HepG2 (cell line): Measurements from ENCODE around the gene ZNF793. TPM values are rescaled to one million over a fixed set of nuclear protein-coding genes. Genes with fewer than 3 reads are reported as not detected.
A peak's percentile ranks its signal among the peaks of the same experiment; 100 is the strongest.

Experiments
- ARID2 ChIP-seq: sonication (generic); formaldehyde crosslinking; IDR thresholded peaks from 2 replicates; pipeline ENCODE4 v1.8.1; 2022; ENCODE audit warnings: mild to moderate bottlenecking, missing genetic modification reagents, borderline replicate concordance
- ARNT ChIP-seq: fragments of 450-650 bp; IDR thresholded peaks from 2 replicates; pipeline ENCODE4 v1.6.1; 2017
- CREB1 ChIP-seq, 2 experiments: fragments of 450-650 bp in 1 of 2; IDR thresholded peaks; 2 replicates each; pipeline ENCODE4 v1.6.1; 2016 to 2017; ENCODE audit warnings: control low read depth in 1 of 2, mild to moderate bottlenecking in 1 of 2, missing compliant biosample characterization in 1 of 2, missing genetic modification characterization in 1 of 2
- ELF4 ChIP-seq: sonication (generic); formaldehyde crosslinking; IDR thresholded peaks from 2 replicates; pipeline ENCODE4 v1.5.0; 2020; ENCODE audit warnings: missing genetic modification reagents, mild to moderate bottlenecking, moderate library complexity, borderline replicate concordance
- GPN1 ChIP-seq: sonication (generic); formaldehyde crosslinking; IDR thresholded peaks from 2 replicates; pipeline ENCODE4 v1.5.1; 2020; ENCODE audit warnings: missing genetic modification reagents, borderline replicate concordance
- HOXA5 ChIP-seq: sonication (generic); formaldehyde crosslinking; IDR thresholded peaks from 2 replicates; pipeline ENCODE4 v1.4.0; 2020; ENCODE audit warnings: missing genetic modification reagents
- IKZF4 ChIP-seq: sonication (generic); formaldehyde crosslinking; IDR thresholded peaks from 2 replicates; pipeline ENCODE4 v1.5.1; 2020; ENCODE audit warnings: borderline replicate concordance, mild to moderate bottlenecking, low read depth, missing genetic modification reagents; ENCODE audit errors: not compliant biosample characterization
- IRF2 ChIP-seq: IDR thresholded peaks from 2 replicates; pipeline ENCODE4 v1.6.1; 2018; ENCODE audit warnings: missing genetic modification reagents, missing compliant biosample characterization
- KAT8 ChIP-seq: IDR thresholded peaks from 2 replicates; pipeline ENCODE4 v1.6.1; 2016; ENCODE audit warnings: missing genetic modification reagents, missing compliant biosample characterization
- KDM5A ChIP-seq: fragments of 200-600 bp; sonication (generic); IDR thresholded peaks from 2 replicates; pipeline ENCODE4 v1.7.0; 2018; ENCODE audit warnings: antibody characterized with exemption, mild to moderate bottlenecking, low read length, borderline replicate concordance
- KMT2A ChIP-seq: sonication (generic); formaldehyde crosslinking; IDR thresholded peaks from 2 replicates; pipeline ENCODE4 v1.4.0; 2020; ENCODE audit warnings: missing genetic modification reagents
- MYC ChIP-seq: sonication (generic); formaldehyde crosslinking; IDR thresholded peaks from 2 replicates; pipeline ENCODE4 v1.9.0; 2021; ENCODE audit warnings: missing genetic modification reagents, borderline replicate concordance
- NCOA5 ChIP-seq: sonication (generic); formaldehyde crosslinking; IDR thresholded peaks from 2 replicates; pipeline ENCODE4 v1.4.0; 2020; ENCODE audit warnings: missing genetic modification reagents
- PHF20 ChIP-seq: sonication (generic); formaldehyde crosslinking; IDR thresholded peaks from 2 replicates; pipeline ENCODE4 v1.5.0; 2020; ENCODE audit warnings: mild to moderate bottlenecking, missing genetic modification reagents
- REXO4 ChIP-seq: sonication (generic); formaldehyde crosslinking; IDR thresholded peaks from 2 replicates; pipeline ENCODE4 v1.8.0; 2022; ENCODE audit warnings: missing genetic modification reagents, mild to moderate bottlenecking, borderline replicate concordance
- SALL2 ChIP-seq: sonication (generic); formaldehyde crosslinking; IDR thresholded peaks from 2 replicates; pipeline ENCODE4 v1.8.1; 2023; ENCODE audit warnings: mild to moderate bottlenecking, missing genetic modification reagents, inconsistent platforms
- TCF7 ChIP-seq: sonication (generic); IDR thresholded peaks from 2 replicates; pipeline ENCODE4 v1.6.1; 2016; ENCODE audit warnings: antibody characterized with exemption, low read depth
- ZBTB7A ChIP-seq: sonication (generic); formaldehyde crosslinking; IDR thresholded peaks from 2 replicates; pipeline ENCODE4 v1.8.0; 2022; ENCODE audit warnings: mild to moderate bottlenecking, missing genetic modification reagents
- ZNF274 ChIP-seq: sonication (generic); formaldehyde crosslinking; IDR thresholded peaks from 2 replicates; pipeline ENCODE4 v1.5.1; 2020; ENCODE audit warnings: mild to moderate bottlenecking, missing genetic modification reagents
- ZNF562 ChIP-seq: sonication (generic); formaldehyde crosslinking; IDR thresholded peaks from 2 replicates; pipeline ENCODE4 v1.8.0; 2022; ENCODE audit warnings: missing genetic modification reagents, borderline replicate concordance
- ZNF598 ChIP-seq: sonication (generic); formaldehyde crosslinking; IDR thresholded peaks from 2 replicates; pipeline ENCODE4 v1.5.1; 2020; ENCODE audit warnings: mild to moderate bottlenecking, missing genetic modification reagents, borderline replicate concordance
- ZNF7 ChIP-seq: IDR thresholded peaks from 2 replicates; pipeline ENCODE4 v1.6.1; 2016; ENCODE audit warnings: missing biosample characterization, missing genetic modification reagents
- ZNF891 ChIP-seq: sonication (generic); formaldehyde crosslinking; IDR thresholded peaks from 2 replicates; pipeline ENCODE4 v1.5.0; 2020; ENCODE audit warnings: mild to moderate bottlenecking, missing genetic modification reagents
- ZSCAN29 ChIP-seq: sonication (generic); formaldehyde crosslinking; conservative IDR thresholded peaks from 2 replicates; pipeline ENCODE4 v1.4.0; 2020; ENCODE audit warnings: mild to moderate bottlenecking, missing genetic modification reagents
- polyA plus RNA-seq, 8 experiments: library from polyadenylated mRNA; depleted of rRNA in 3 of 8; stranded (reverse) in 7 of 8; unstranded in 1 of 8; fragments of >200 nt; fragmentation: Illumina TruSeq in 4 of 8; extraction: Trizol in 4 of 8; gene quantifications; 2 replicates each; pipeline versions ENCODE4 v1.2.1 to v1.2.3, GENCODE V29; 2011 to 2016; ENCODE audit warnings: low read depth in 4 of 8, missing spikeins in 1 of 8, mixed read lengths in 1 of 8; ENCODE audit not compliant: insufficient read depth in 1 of 8
- total RNA-seq, 5 experiments: library from RNA; depleted of rRNA; stranded (reverse); fragments of >200 nt; fragmentation: Illumina TruSeq; extraction: Trizol; gene quantifications; 2 replicates each; pipeline ENCODE4 v1.2.3, GENCODE V29; 2016; ENCODE audit warnings: low read depth in 1 of 5
- TF ChIP-seq, protein P1 (sequence below): sonication (generic); formaldehyde crosslinking; IDR thresholded peaks from 2 replicates; pipeline ENCODE4 v1.9.0; 2021; ENCODE audit warnings: missing genetic modification reagents, mild to moderate bottlenecking, borderline replicate concordance
- TF ChIP-seq, protein P2 (sequence below): IDR thresholded peaks from 2 replicates; pipeline ENCODE4 v1.6.1; 2016; ENCODE audit warnings: low read depth, control low read depth

ZNF793 gene
- total and polyA plus RNA-seq, 2 of the 13 experiments (the other 11 are each of a cell fraction or from before 2014, with no cell fraction given) = 0.13 to 0.35 TPM

DNA sequence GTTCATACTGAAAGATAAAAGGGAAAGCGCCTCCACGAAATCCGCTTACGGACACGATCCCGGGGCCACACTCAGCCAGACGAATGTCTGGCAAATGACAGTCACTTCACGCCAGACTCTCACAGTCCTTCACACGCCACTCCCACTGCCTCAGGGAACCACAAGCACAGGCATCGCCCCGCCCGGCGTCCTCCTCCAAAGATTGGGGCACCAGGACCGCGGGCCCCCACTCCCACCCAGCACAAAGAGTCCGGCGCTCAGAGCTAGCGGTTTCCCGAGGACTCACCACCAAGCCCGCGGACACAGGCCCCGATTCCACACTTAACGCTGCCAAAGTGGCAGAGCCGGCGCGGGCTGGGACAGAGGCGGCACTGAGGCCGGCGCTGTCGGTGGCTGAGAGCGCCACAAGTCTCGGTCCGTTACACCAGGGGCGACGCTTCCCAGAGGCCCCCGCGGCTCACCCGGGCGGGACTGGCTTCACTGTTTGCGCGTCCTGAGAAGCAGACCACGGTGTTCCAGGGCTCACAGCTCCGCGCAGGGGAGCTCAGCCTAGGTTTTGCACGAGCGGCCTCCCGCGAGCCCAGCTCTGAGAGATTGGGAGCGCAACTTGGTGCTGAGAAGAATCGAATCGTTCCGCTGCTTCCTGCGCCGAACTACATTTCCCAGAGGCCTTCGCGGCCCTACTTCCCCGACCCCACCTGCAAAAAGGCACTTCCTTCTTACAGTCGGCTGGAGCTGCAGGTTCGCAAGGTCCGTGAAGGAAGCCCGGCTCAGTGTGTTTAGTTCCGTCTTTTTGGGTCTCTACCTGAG, 39.7 kb upstream of the ZNF793 start, which contains the start of gene ZNF569 (continued):
- TF ChIP-seq KAT8 (CRISPR knock-in tag) (peak; percentile 92), ARID2 (no peak), REXO4 (CRISPR knock-in tag) (no peak), KDM5A (peak; percentile 88; the same call in 1 of the 2 replicates), CREB1 (IDR thresholded peaks at IDR 0.05) (no peak), CREB1 (CRISPR knock-in tag; IDR thresholded peaks at IDR 0.05) (peak; percentile 84), ZNF598 (CRISPR knock-in tag) (peak; percentile 92; the same call in 1 of the 2 replicates), IKZF4 (no peak), ZBTB7A (CRISPR knock-in tag) (0 out of 2 replicates have a peak, but pooled peaks have one; percentile 54), GPN1 (CRISPR knock-in tag) (0 out of 2 replicates have a peak, but pooled peaks have one; percentile 29), ELF4 (CRISPR knock-in tag) (0 out of 2 replicates have a peak, but pooled peaks have one; percentile 48), HOXA5 (CRISPR knock-in tag) (0 out of 2 replicates have a peak, but pooled peaks have one; percentile 61), ARNT (no peak), ZNF562 (CRISPR knock-in tag) (no peak), NCOA5 (CRISPR knock-in tag) (no peak), MYC (CRISPR knock-in tag) (peak; percentile 66; the same call in 1 of the 2 replicates), PHF20 (CRISPR knock-in tag) (peak; percentile 93), TCF7 (peak; percentile 46; the same call in 1 of the 2 replicates), KMT2A (peak; percentile 87), ZNF7 (CRISPR knock-in tag) (0 out of 2 replicates have a peak, but pooled peaks have one; percentile 28), SALL2 (CRISPR knock-in tag) (peak; percentile 84; the same call in 1 of the 2 replicates), ZNF274 (CRISPR knock-in tag) (peak; percentile 69; the same call in 1 of the 2 replicates), ZSCAN29 (0 out of 2 replicates have a peak, but pooled peaks have one; percentile 78), IRF2 (peak; percentile 99), ZNF891 (CRISPR knock-in tag) (peak; percentile 46; the same call in 1 of the 2 replicates)
- TF ChIP-seq, protein P1, sequence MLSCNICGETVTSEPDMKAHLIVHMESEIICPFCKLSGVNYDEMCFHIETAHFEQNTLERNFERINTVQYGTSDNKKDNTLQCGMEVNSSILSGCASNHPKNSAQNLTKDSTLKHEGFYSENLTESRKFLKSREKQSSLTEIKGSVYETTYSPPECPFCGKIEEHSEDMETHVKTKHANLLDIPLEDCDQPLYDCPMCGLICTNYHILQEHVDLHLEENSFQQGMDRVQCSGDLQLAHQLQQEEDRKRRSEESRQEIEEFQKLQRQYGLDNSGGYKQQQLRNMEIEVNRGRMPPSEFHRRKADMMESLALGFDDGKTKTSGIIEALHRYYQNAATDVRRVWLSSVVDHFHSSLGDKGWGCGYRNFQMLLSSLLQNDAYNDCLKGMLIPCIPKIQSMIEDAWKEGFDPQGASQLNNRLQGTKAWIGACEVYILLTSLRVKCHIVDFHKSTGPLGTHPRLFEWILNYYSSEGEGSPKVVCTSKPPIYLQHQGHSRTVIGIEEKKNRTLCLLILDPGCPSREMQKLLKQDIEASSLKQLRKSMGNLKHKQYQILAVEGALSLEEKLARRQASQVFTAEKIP = no peak
- TF ChIP-seq, protein P2, sequence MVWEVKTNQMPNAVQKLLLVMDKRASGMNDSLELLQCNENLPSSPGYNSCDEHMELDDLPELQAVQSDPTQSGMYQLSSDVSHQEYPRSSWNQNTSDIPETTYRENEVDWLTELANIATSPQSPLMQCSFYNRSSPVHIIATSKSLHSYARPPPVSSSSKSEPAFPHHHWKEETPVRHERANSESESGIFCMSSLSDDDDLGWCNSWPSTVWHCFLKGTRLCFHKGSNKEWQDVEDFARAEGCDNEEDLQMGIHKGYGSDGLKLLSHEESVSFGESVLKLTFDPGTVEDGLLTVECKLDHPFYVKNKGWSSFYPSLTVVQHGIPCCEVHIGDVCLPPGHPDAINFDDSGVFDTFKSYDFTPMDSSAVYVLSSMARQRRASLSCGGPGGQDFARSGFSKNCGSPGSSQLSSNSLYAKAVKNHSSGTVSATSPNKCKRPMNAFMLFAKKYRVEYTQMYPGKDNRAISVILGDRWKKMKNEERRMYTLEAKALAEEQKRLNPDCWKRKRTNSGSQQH (CRISPR knock-in tag) = peak; percentile 71; the same call in 1 of the 2 replicates
